Neutrophil (primary cell): Measurements from ENCODE around the gene ZNF577.

ENCODE experiments used
- H3K27ac ChIP-seq: fragments of 200-600 bp; sonication (generic); 2 replicates; pipeline ENCODE4 v1.5.1; 2016; ENCODE audit warnings: mild to moderate bottlenecking, moderate library complexity
- H3K27me3 ChIP-seq: fragments of 200-600 bp; sonication (generic); 2 replicates; pipeline ENCODE4 v1.6.0; 2016; ENCODE audit warnings: mild to moderate bottlenecking
- H3K36me3 ChIP-seq: fragments of 200-600 bp; sonication (generic); 2 replicates; pipeline ENCODE4 v1.5.1; 2017
- H3K4me1 ChIP-seq, 2 experiments: fragments of 200-600 bp in 1 of 2; sonication (generic) in 1 of 2; 1 replicate in 1 of 2; 2 replicates in 1 of 2; pipeline versions ENCODE4 v1.5.1 to v1.6.1; 2013 to 2016; ENCODE audit warnings: low read depth in 1 of 2, low read length in 1 of 2, mild to moderate bottlenecking in 1 of 2, moderate library complexity in 1 of 2; ENCODE audit not compliant: control insufficient read depth in 1 of 2, insufficient read depth in 1 of 2
- H3K4me3 ChIP-seq, 2 experiments: fragments of 200-600 bp in 1 of 2; sonication (generic) in 1 of 2; 1 replicate in 1 of 2; 2 replicates in 1 of 2; pipeline ENCODE4 v1.5.1; 2013 to 2016; ENCODE audit warnings: low read depth in 1 of 2, low read length in 1 of 2, mild to moderate bottlenecking in 1 of 2, moderate library complexity in 1 of 2
- H3K9me3 ChIP-seq: fragments of 200-600 bp; sonication (generic); 2 replicates; pipeline ENCODE4 v1.5.1; 2016
- CTCF ChIP-seq: fragments of 200-600 bp; sonication (generic); IDR thresholded peaks from 2 replicates; pipeline ENCODE4 v1.5.1; 2016; ENCODE audit warnings: antibody characterized with exemption

ZNF577 gene

GRCh38 chr19:51905206-51905605 lies 17.5 kb upstream of the ZNF577 start:
- TF ChIP-seq CTCF = no peak
- Histone ChIP-seq H3K9me3 (peaks cover 12% of the 10 kb centered on the region), H3K4me3 (peak overlapping the region; percentile 64 to 72), H3K27me3 (peaks cover 27% of the 10 kb centered on the region), H3K4me1 (peaks cover 11 to 12% of the 10 kb centered on the region in 2 experiments), H3K27ac (no peak overlapping the region), H3K36me3 (no peaks in the 10 kb centered on the region)

- Histone ChIP-seq H3K36me3 (peaks cover 3% of the 10 kb centered on the region), H3K9me3 (peaks cover 17% of the 10 kb centered on the region), H3K27me3 (peaks cover 27% of the 10 kb centered on the region), H3K4me1 (peaks cover 11 to 12% of the 10 kb centered on the region in 2 experiments), H3K4me3 (peak within 1 kb of the TSS; percentile 64 to 72), H3K27ac (peak within 1 kb of the TSS; percentile 46)
- TF ChIP-seq CTCF = no peak
These were observed 16.8 kb upstream of the ZNF577 start, which contains the start of gene ZNF649 for GRCh38 chr19:51904331-51905165. Gene ZNF649 (minus strand): TSS chr19:51905017. CDS start chr19:51900107, 4,910 bp downstream.

- Histone ChIP-seq H3K4me3 (no peak overlapping the region), H3K27ac (no peak overlapping the region), H3K36me3 (peaks cover 10% of the 10 kb centered on the region), H3K27me3 (peaks cover 24% of the 10 kb centered on the region), H3K4me1 (peaks cover 11 to 12% of the 10 kb centered on the region in 2 experiments), H3K9me3 (peaks cover 24% of the 10 kb centered on the region)
- TF ChIP-seq CTCF = no peak
These were observed 15.4 kb upstream of the ZNF577 start for GRCh38 chr19:51903192-51903591.

GRCh38 chr19:51901860-51902259 lies 14.1 kb upstream of the ZNF577 start:
- Histone ChIP-seq H3K4me3 (no peak overlapping the region), H3K9me3 (peaks cover 33% of the 10 kb centered on the region), H3K4me1 (peaks cover 11 to 12% of the 10 kb centered on the region in 2 experiments), H3K27me3 (peaks cover 10% of the 10 kb centered on the region), H3K27ac (no peak overlapping the region), H3K36me3 (peaks cover 15% of the 10 kb centered on the region)
- no peak for TF ChIP-seq CTCF

GRCh38 chr19:51891193-51891747 lies 3.5 kb upstream of the ZNF577 start:
- H3K4me1 ChIP-seq = peaks cover 0 to 7% of the 10 kb centered on the region in 2 experiments
- H3K9me3 ChIP-seq = peaks cover 85% of the 10 kb centered on the region
- peaks cover 9% of the 10 kb centered on the region for H3K27me3 ChIP-seq
- H3K27ac ChIP-seq = no peak overlapping the region
- peaks cover 46% of the 10 kb centered on the region for H3K36me3 ChIP-seq
- no peak overlapping the region for H3K4me3 ChIP-seq
- TF ChIP-seq CTCF = no peak
